ENCODE data around the gene RANBP10. TPM values are rescaled to one million over a fixed set of nuclear protein-coding genes. Genes with fewer than 3 reads are reported as not detected.

Gene RANBP10
- 10 to 100 TPM in 1 of 4 donors, 1 to 10 TPM in 3; 8.1 to 11.7 (median 9.3) TPM for total RNA-seq

DNA sequence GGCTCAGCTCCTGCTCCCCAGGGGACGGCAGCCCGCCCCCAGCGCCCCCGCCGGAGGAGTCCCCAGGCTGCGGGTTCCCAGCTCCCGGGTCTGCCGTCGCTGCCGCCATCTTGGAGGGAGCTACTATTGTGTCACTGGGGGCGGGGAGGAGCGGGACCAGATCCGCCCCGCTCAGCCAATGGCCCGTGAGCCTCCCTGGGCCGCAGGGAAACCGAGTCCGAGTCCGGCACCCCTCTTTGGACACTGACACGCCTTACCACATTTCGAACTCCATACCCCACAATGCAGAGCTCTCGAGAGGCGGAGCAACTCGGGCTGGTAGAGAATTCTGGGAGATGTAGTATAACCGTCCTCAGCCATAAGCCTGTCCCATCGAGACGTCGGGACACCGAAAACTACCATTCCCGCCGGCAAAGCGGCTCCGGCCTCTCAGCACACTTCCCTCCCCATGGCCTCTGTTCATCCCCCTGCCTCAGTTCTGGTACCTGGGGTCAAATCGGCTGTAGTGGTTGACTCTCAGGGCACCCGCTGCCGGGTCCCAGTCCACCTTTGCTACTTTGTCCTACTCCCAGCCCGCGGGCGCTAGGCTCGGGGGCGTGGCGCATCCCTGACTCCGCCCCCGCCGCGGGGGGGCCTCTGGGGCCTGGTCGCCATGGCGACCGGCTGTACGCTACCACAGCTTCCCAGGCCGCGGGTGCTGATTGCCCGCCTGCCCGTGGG is at the start of gene RANBP10, which contains the start of gene TSNAXIP1:
TSS of gene RANBP10 (minus strand) at position 133 of the 720 bp plus-strand sequence. CDS start at position 109, 24 bp downstream.
TSS of gene TSNAXIP1 (plus strand) at position 462 of the 720 bp plus-strand sequence. CDS start 261 bp downstream, outside the sequence.
- TF ChIP-seq, protein P1, sequence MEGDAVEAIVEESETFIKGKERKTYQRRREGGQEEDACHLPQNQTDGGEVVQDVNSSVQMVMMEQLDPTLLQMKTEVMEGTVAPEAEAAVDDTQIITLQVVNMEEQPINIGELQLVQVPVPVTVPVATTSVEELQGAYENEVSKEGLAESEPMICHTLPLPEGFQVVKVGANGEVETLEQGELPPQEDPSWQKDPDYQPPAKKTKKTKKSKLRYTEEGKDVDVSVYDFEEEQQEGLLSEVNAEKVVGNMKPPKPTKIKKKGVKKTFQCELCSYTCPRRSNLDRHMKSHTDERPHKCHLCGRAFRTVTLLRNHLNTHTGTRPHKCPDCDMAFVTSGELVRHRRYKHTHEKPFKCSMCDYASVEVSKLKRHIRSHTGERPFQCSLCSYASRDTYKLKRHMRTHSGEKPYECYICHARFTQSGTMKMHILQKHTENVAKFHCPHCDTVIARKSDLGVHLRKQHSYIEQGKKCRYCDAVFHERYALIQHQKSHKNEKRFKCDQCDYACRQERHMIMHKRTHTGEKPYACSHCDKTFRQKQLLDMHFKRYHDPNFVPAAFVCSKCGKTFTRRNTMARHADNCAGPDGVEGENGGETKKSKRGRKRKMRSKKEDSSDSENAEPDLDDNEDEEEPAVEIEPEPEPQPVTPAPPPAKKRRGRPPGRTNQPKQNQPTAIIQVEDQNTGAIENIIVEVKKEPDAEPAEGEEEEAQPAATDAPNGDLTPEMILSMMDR (IDR thresholded peaks at IDR 0.05; ENCODE audit: low read depth): no peak

DNA sequence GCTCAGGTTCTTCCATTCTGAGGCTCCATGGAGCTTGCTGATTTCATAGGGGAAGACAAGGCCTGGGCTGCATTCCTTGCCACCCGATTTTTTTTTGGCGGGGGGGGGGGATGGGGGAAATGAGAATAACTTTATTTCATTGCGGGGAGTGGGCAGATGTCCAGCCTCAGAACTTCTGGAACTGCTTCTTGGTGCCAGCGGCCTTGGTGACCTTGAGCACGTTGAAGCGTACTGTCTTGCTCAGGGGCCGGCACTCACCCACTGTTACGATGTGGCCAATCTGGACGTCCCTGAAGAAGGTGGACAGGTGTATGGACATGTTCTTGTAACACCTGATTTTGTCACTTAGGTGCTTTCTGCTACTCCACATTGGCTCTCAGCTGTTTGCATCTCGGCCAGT is 49.4 kb upstream of the RANBP10 start:
- TF ChIP-seq, protein P1 (IDR thresholded peaks at IDR 0.05; ENCODE audit: low read depth): no peak

DNA sequence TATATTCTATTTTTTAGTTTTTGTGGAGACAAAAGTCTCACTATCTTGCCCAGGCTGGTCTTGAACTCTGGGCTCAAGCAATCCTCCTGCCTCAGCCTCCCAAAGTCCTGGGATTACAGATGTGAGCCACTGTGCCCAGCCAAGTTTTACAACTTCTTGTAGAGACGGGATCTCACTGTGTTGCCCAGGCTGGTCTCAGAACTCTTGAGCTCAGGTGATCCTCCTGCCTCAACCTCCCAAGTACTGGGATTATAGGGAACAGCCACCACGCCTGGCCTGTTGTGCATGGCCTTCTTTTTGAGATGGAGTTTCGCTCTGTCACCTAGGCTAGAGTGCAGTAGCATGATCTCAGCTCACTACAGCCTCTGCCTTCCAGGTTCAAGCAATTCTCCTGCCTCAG is 47.3 kb upstream of the RANBP10 start:
- TF ChIP-seq, protein P1 (IDR thresholded peaks at IDR 0.05; ENCODE audit: low read depth): no peak

DNA sequence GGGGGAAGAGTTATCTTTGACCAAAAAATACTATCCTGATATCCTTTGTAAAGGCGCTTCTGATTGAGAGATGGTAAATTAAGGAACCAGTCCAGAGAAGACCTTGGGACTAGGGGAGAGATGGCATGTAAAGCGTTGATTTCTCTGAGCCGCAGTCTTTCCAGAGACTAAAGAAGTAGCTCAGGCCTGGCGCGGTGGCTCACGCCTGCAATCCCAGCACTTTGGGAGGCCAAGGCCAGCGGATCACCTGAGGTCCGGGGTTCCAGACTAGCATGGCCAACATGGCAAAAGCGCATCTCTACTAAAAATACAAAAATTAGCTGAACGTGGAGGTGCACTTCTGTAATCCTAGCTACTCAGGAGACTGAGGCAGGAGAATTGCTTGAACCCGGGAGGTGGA is 41.8 kb upstream of the RANBP10 start:
- TF ChIP-seq, protein P1 (IDR thresholded peaks at IDR 0.05; ENCODE audit: low read depth): no peak

DNA sequence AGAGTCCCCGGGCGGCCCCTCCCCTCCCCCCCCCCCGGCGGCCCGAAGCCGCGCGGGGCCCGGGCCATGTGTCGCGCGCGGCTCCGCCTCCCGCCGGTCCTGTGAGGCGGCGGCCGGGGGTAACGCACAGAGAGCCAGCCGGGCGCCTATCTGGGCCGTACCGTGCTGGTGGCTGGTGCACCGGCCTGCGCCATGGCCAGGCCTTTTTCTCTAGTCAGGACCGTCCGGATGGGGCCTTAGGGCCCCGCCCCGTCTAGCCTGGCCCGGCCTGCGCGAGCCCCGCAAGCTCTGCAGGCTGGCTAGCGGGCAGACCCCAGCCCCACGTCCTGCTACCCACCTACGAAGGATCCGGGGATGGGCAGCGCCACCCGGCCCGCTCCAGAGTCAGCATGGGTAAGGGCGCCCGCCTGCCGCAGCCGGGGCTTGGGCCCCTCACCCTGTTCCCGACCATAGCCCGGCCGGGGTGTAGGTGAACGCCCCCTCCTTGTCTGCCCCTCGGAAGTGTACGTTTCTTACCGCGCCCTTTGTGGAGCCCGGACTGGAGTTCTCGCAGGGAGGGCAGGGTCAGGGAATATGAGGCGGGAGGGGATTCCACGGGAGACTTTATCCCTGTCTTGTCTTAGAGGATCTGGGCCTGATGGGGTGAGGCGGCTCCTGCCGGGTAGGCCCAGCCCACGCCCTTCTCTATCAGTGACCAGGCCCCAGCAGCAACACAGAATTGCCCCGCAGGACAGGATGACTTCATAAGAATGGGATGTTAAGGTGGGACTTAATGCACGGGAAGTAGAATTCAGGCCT is 40.9 kb upstream of the RANBP10 start, which contains the start of gene CENPT:
TSS of gene CENPT (minus strand) at position 630 of the 798 bp plus-strand sequence. CDS start 13,834 bp downstream, outside the sequence.
- TF ChIP-seq, protein P1 (IDR thresholded peaks at IDR 0.05; ENCODE audit: low read depth): no peak

DNA sequence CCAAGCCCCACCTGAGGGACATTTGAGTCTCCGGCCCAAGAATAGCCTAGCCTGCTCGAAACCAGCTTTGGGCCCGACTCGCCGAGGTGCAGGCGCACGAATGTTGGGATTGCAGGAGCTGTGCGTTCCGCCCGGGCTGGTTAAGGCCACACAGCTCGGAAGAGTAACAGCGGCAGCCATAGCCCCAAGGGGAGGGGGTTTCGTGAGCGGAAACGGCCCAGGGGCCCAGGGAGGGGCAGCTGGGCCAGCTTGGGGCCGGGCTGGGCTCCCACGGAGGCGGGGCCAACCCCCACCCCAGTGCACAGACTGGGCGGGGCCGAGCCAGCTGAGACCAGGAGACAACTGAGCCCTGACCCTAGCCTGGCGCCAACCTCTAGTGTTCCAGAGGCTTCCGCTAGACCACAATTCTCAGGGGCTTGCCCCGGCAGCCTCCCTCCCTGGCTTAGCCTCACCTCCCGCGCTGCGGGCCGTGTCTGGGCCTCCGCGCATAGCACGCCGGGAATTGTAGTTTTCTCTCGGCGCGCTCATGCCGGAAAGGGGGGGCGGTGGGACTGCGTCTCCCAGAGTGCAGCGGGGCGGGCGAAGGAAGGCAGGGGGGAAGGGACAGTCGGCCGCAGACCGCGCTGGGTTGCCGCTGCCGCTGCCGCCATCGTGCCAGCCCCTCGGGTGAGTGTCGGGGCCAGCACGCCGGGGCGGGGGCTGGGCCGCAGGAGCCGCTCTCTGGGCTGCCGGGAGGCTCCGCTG is 40.1 kb upstream of the RANBP10 start, which contains the start of gene NUTF2:
TSS of gene NUTF2 (plus strand) at position 614 of the 744 bp plus-strand sequence. CDS start 18,198 bp downstream, outside the sequence.
- TF ChIP-seq, protein P1 (IDR thresholded peaks at IDR 0.05; ENCODE audit: low read depth): no peak
